GM21717 (cell line): Measurements from ENCODE around the gene KLRC3.
"Not testable (repeated sequence)": the region's sequence is repeated elsewhere in the genome, so short reads cannot be mapped to it uniquely, and the experiment has no call there.

ENCODE experiments used
- ATAC-seq: cut with Tn5 transposase; IDR thresholded peaks from one replicate; pipeline ENCODE4 v1.9.1; 2021; ENCODE audit warnings: mild to moderate bottlenecking, moderate library complexity; ENCODE audit not compliant: unreplicated experiment

Gene KLRC3

DNA sequence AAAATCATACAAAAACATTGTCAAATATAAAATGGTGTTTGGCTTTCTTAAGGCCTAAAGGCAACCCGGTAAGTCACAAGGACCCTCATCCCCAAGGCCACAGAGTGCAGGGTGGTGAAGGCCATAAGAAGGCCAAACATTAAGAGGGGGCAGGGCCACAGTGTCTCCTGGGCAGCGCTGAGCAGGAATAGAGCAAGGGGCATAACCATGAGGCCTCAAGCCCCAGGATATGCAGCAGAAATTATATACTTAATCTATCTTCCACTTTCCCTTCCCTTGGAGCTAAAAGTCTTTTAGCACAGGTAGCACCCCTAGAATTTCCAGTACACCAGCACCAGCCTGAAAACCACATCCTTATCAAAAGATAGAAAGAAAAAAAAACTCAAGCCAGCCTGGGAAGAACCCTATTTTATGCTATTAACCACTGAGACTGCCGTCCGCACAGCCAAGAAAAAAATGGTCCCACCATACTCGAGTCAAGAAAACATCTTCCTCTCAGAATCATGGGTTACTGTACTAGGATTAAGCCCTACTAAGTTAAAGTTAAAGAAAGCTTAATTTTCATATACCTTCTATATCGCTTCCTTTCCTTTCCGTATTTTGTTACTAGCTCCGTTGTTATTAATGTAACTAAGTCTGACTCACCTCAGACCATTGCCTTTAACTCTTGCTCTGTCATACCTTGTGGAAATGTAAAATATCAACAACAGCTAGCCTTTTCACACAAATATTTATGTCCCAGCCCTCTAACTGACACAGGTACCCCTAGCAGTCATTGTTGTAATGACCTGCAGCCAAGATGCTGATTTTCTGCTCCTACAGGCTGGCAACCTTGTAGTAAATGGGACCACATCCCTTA lies 50.6 kb downstream of the KLRC3 start:
- ATAC-seq = no peak

DNA sequence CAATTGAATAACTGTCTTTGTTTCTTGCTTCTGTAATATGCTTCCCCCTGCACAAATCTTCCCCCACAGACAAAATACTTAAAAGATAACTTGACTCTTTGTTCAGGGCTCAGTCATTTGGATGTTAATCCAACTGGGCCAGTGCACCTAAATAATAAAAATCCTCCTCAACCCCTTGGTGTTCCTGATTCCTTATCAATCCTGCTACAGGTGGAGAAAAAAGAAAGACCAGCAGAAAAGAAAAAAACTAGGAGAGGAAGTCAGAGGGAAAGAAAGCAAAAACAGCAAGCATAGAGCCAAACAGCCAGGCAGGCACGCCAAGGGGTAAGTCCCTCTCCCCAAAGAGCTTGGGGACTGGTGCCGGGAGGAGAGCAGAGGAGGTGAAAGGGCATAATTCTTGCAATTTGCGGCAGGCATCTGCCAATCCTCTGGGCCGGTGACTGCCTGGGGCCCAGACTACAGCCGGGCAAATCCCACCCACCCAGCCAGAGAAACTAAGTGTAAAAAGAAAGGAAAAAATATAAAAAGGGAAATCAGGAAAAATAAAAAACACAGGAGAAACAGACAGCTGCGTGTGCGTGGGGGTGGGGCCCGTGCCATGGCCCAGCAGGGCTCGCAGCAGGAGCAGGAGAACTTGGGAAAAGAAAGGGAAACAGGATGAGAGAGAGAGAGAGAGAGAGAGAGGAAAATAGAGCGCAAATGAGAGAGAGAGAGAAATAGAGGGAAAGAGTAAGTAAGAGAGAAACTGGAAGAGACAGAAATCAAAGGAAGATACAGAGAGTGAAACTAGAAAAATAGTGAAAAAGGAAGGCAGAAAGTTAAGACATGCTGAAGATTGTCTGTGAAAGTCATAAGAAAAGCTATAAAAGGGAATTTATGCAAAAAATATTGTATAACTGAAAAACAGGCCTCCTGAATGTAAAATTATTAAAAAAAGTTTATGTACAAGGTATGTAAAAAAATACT lies 51.9 kb downstream of the KLRC3 start:
- no peak for ATAC-seq

DNA sequence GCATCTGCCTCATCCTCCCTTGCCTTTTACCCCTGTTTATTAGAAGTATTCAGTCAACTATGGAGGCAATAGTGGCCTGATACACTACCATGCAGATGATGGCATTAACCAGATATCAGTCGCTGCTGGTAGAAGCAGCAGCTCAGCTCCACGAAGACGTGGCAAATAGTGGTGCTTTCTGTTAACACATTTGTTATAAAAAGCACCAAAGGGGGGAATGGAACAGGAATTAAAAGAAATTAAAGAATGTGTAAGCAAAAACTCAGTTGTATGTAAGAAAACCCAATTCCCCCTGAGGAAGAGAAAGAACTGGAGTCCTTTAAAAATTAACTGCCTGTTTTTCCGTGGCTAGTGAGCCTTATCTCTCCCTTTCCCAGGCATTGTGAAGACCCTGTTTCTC lies 52.7 kb downstream of the KLRC3 start:
- ATAC-seq = not testable (repeated sequence)

DNA sequence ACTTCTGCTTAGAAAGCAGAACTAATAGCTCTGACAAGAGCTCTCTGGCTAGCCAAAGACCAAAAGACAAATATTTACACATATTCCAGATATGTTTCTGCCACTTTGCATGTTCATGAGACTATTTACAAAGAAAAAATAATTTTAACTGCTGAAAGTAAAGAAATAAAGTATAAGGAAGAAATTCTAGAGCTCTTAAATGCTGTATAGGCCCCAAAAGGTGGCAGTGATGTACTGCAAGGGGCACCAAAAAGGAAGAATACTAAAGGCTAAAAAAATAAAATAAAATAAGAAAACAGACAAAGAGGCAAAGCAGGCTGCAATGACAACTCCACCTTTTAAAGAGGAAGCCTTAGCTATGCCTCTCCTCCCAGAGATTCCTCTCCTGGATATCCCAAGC lies 53.5 kb downstream of the KLRC3 start:
- ATAC-seq = no peak

- ATAC-seq = no peak
Observed at GRCh38 chr12:10365696-10366405, 54.5 kb downstream of the KLRC3 start.

- ATAC-seq = peak; percentile 63
Observed at GRCh38 chr12:10364815-10365622, 55.4 kb downstream of the KLRC3 start.

DNA sequence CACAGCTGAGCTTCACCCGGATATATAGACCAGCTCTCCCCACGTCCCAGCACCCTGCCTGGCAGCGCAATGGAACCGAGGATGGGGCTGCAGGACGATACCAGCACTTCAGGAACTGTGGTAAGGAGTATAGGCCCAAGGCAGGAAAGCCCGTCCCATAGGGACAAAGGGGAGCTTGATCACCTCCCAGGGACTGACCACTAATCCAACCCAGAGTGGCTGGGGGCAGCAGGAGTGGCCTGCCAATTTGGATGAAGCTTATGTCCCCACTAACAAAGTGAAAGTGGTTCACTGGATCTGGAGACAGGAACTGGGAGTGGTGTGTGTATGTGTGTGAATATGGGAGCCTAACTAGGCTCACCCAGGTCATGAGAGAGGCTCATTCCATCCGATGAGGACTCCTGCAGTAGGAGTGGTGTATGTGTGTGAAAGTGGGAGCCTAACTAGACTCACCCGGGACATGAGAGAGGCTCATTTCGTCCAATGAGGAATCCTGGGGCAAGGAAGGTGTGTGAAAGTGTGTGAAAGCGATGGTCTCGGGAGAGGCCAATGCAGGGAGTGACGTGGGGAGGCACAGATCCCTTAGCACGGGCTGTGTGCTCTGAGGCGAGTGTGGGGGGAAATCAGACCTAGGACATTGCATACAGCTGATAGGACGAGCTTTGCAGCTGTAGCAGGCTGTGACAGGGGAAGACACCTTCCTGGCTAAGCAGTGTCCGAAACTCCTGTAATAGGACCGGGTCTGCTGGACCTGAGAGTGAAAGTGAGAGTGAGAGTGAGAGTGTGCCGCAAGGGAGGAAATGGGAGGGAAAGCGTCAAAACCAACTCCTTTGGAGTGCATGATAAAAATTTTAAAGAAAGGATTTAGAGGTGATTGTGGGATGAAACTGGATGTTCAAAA lies 56.2 kb downstream of the KLRC3 start:
- peak; percentile 76 for ATAC-seq

GRCh38 chr12:10363658-10363913 lies 56.8 kb downstream of the KLRC3 start:
- ATAC-seq = no peak

DNA sequence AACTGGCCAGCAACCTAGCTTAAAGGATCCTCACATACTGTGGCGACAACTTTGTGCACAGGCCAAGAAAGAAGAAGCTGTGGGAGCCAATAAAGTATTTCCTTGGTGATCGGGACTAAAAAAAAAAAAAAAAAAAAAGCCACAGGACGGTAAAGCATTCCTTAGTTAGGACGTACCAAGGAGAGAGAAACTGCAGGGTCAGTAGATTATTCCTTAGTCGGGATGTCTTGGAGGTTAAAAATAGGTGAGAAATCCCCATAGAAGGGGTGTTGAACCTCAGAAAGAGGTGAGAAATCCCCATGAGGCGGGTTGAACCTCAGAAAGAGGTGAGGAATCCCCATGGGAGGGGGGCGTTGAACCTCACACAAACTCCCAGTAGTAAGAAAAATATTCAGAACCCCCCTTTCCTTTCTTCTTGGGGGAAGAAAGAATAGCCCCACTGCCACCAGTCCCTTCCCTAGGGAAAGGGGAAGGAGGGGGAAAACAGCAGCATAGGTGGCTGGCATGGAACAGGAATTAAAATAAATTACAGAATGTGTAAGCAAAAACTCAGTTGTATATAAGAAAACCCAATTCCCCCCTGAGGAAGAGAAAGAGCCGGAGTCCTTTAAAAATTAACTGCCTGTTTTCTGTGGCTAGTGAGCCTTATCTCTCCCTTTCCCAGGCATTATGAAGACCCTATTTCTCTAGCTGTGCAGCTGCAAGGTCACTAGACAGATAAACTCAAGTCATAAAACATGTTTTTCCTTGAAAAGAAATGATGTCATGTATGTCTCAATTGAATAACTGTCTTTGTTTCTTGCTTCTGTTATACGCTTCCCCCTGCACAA lies 57.4 kb downstream of the KLRC3 start:
- ATAC-seq = no peak

DNA sequence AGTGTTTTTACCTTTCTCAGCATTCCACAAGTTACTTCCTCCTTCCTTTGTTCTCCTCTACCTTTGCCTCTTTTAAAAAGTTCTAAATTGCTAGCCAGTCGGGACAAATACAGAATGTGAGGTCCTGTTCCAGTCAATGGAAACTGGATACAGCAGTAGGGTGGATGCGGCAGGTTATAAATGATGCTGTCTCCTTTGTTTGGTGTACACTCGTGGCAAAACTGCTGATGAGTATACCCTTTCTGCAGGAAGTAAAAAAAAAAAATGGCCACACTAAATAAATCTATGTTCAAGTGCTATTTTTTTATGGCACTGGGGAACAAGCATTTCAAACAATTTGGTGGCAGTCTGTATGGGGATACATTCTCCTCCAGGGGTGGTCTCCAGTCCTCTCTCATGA lies 58.1 kb downstream of the KLRC3 start:
- ATAC-seq = no peak
